HCT116 (cell line): Measurements from ENCODE around the gene PPP1R1B.

Experiments used
- EZH2 ChIP-seq: fragments of 200-600 bp; sonication (generic); IDR thresholded peaks from 2 replicates; pipeline ENCODE4 v1.6.1; 2017; ENCODE audit warnings: antibody characterized with exemption, mixed run types
- POLR2A ChIP-seq: IDR thresholded peaks from 2 replicates; pipeline ENCODE4 v1.7.0; 2011; ENCODE audit warnings: borderline replicate concordance; ENCODE audit not compliant: insufficient read depth, insufficient read length; ENCODE audit errors: extremely low read depth

DNA sequence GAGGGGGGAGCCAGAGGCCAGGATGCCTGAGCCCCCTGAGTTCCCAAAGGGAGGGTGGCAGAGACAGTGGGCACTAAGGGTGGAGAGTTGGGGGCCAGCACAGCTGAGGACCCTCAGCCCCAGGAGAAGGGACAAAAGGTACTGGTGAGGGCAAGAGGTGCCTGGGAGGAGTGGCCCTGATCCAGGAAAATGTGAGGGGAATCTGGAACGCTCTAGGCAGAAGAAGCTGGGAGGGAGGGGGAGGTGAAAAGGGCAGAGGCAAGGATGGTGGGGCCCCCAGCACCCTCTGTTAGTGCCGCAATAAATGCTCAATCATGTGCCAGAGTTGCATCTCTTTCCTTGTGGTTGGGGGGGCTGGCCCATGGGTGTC, 39.5 kb downstream of the PPP1R1B start:
- TF ChIP-seq EZH2 (no peak), POLR2A (no peak)
